CD4-positive, alpha-beta T cell (primary cell): Measurements from ENCODE around the gene HECTD4. TPM values are rescaled to one million over a fixed set of nuclear protein-coding genes. Genes with fewer than 3 reads are reported as not detected.

Experiments
- ATAC-seq: fragments of 200-7000 bp; cut with Tn5 transposase; one replicate; pipeline ENCODE4 v1.10.0; 2022; ENCODE audit warnings: mild to moderate bottlenecking; ENCODE audit not compliant: poor library complexity
- CTCF ChIA-PET: fragments of 350-600 bp; sonication (Branson Sonifier 250); formaldehyde crosslinking; loops from one replicate; lab custom pipeline; 2021; ENCODE audit warnings: antibody characterized with exemption, inconsistent platforms; lab: Charles Lee
- POLR2A ChIA-PET: fragments of 350-600 bp; sonication (Branson Sonifier 250); formaldehyde crosslinking; loops from one replicate; lab custom pipeline; 2021; ENCODE audit warnings: antibody characterized with exemption, inconsistent platforms; lab: Charles Lee
- DNase-seq, 14 experiments: peaks; one replicate each; pipeline ENCODE4 v3.0.0-alpha.2; 2013 to 2020; ENCODE audit warnings: mixed read lengths in 2 of 14
- H3K27ac ChIP-seq, 2 donors: one replicate each; pipeline versions ENCODE4 v1.5.1 to v1.7.0; 2013; ENCODE audit warnings: low read length in 2 of 2, low read depth in 1 of 2, mild to moderate bottlenecking in 1 of 2
- H3K27me3 ChIP-seq, 2 experiments: 1 replicate in 1 of 2; 2 replicates in 1 of 2; pipeline versions ENCODE4 v1.6.1 to v1.7.0; 2013; ENCODE audit warnings: low read length in 2 of 2, control low read depth in 1 of 2, mild to moderate bottlenecking in 1 of 2, moderate library complexity in 1 of 2; ENCODE audit not compliant: insufficient read depth in 2 of 2, control insufficient read depth in 1 of 2
- H3K36me3 ChIP-seq: one replicate; pipeline ENCODE4 v1.6.1; 2013; ENCODE audit warnings: low read length, control low read depth; ENCODE audit not compliant: insufficient read depth
- H3K4me1 ChIP-seq: one replicate; pipeline ENCODE4 v1.6.1; 2013; ENCODE audit warnings: low read length, control low read depth; ENCODE audit not compliant: insufficient read depth
- H3K4me3 ChIP-seq: one replicate; pipeline ENCODE4 v1.5.1; 2013; ENCODE audit warnings: mild to moderate bottlenecking, low read length, moderate library complexity
- H3K9me3 ChIP-seq, 2 experiments: 1 replicate in 1 of 2; 2 replicates in 1 of 2; pipeline versions ENCODE4 v1.6.1 to v1.7.0; 2013; ENCODE audit warnings: low read length in 2 of 2, mild to moderate bottlenecking in 2 of 2, control low read depth in 1 of 2, moderate library complexity in 1 of 2; ENCODE audit not compliant: control insufficient read depth in 1 of 2, insufficient read depth in 1 of 2
- H3K27ac Mint-ChIP-seq: one replicate; pipeline ENCODE4 v1.8.0; 2020; ENCODE audit warnings: mixed read lengths
- H3K27me3 Mint-ChIP-seq: one replicate; pipeline ENCODE4 v1.8.0; 2021; ENCODE audit warnings: mixed read lengths
- H3K36me3 Mint-ChIP-seq: one replicate; pipeline ENCODE4 v1.8.0; 2021; ENCODE audit warnings: low read depth, mixed read lengths
- H3K4me1 Mint-ChIP-seq: one replicate; pipeline ENCODE4 v1.8.0; 2021; ENCODE audit warnings: low read depth, mixed read lengths
- H3K4me3 Mint-ChIP-seq: one replicate; pipeline ENCODE4 v1.8.0; 2020; ENCODE audit warnings: mild to moderate bottlenecking, mixed read lengths
- H3K9me3 Mint-ChIP-seq: one replicate; pipeline ENCODE4 v1.8.0; 2020; ENCODE audit warnings: mixed read lengths
- intact Hi-C, 2 experiments: fragments of 100-400 bp; cut with DNase I in 1 of 2; cut with micrococcal nuclease in 1 of 2; formaldehyde crosslinking; loops; one replicate each; pipeline versions ENCODE4 v1.15.1 to v1.9.0; 2023 to 2025; cut with DNase I, micrococcal nuclease
- total RNA-seq, 174 experiments: library from RNA in 2 of 174; stranded (reverse) in 2 of 174; gene quantifications; one replicate each; pipeline ENCODE4 v1.2.3 and lab custom pipeline; 2021 to 2026
- TF ChIP-seq, protein P1 (sequence below): fragments of 200-600 bp; IDR thresholded peaks from one replicate; pipeline ENCODE4 v1.8.0; 2022; ENCODE audit warnings: antibody characterized with exemption, mild to moderate bottlenecking

The HECTD4 gene
- total RNA-seq, 2 experiments from 2014 or later, result 40.2 to 43.3 TPM

DNA sequence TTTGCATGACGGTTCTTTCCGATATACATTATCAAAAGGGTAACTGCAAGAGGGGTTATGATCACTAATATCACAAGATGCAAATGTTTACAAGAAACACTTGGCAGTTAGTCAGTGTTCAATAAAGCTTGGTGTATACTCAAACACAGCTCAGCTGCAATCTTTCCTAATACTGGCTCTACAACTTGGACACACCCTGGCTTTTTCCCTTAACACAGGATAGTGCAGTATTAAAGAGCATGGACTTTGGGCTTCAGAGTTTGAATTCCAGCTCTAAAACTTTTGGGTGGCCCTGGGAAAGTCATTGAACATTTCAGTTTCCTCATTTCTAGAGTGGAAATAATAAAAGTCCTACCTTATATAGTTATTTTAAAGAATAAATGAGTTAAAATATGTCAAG is 107.0 kb downstream of the HECTD4 start:
- peaks cover 28% of the 10 kb centered on the region for H3K36me3 ChIP-seq
- H3K27ac ChIP-seq, result no peak overlapping the region
- ATAC-seq (no peak), DNase-seq (no peak)
- ChIA-PET CTCF (no interaction called here), POLR2A (no interaction called here)
- intact Hi-C loops, result no loop called here
- Mint-ChIP-seq H3K27me3 (no peaks in the 10 kb centered on the region), H3K4me1 (no peaks in the 10 kb centered on the region), H3K9me3 (no peaks in the 10 kb centered on the region), H3K4me3 (no peak overlapping the region), H3K36me3 (peaks cover 80% of the 10 kb centered on the region), H3K27ac (no peak overlapping the region)
- no peak overlapping the region for H3K4me3 ChIP-seq
- TF ChIP-seq, protein P1, sequence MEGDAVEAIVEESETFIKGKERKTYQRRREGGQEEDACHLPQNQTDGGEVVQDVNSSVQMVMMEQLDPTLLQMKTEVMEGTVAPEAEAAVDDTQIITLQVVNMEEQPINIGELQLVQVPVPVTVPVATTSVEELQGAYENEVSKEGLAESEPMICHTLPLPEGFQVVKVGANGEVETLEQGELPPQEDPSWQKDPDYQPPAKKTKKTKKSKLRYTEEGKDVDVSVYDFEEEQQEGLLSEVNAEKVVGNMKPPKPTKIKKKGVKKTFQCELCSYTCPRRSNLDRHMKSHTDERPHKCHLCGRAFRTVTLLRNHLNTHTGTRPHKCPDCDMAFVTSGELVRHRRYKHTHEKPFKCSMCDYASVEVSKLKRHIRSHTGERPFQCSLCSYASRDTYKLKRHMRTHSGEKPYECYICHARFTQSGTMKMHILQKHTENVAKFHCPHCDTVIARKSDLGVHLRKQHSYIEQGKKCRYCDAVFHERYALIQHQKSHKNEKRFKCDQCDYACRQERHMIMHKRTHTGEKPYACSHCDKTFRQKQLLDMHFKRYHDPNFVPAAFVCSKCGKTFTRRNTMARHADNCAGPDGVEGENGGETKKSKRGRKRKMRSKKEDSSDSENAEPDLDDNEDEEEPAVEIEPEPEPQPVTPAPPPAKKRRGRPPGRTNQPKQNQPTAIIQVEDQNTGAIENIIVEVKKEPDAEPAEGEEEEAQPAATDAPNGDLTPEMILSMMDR, result no peak
- H3K4me1 ChIP-seq, result no peaks in the 10 kb centered on the region
- H3K9me3 ChIP-seq, result no peaks in the 10 kb centered on the region
- H3K27me3 ChIP-seq, result no peaks in the 10 kb centered on the region

- no peaks in the 10 kb centered on the region for H3K27me3 Mint-ChIP-seq
- H3K9me3 Mint-ChIP-seq, result no peaks in the 10 kb centered on the region
- Histone ChIP-seq H3K27me3 (no peaks in the 10 kb centered on the region), H3K4me1 (no peaks in the 10 kb centered on the region), H3K9me3 (no peaks in the 10 kb centered on the region), H3K27ac (no peak overlapping the region), H3K36me3 (peaks cover 54% of the 10 kb centered on the region), H3K4me3 (no peak overlapping the region)
- H3K4me1 Mint-ChIP-seq, result no peaks in the 10 kb centered on the region
- TF ChIP-seq, protein P1, result no peak
- ATAC-seq (no peak), DNase-seq (no peak)
- CTCF ChIA-PET, result no interaction called here
- H3K27ac Mint-ChIP-seq, result no peak overlapping the region
- intact Hi-C loops, result no loop called here
- POLR2A ChIA-PET, result no interaction called here
- H3K4me3 Mint-ChIP-seq, result no peak overlapping the region
- H3K36me3 Mint-ChIP-seq, result peaks cover 83% of the 10 kb centered on the region
Observed at GRCh38 chr12:112270673-112271072, 111.6 kb downstream of the HECTD4 start.

DNA sequence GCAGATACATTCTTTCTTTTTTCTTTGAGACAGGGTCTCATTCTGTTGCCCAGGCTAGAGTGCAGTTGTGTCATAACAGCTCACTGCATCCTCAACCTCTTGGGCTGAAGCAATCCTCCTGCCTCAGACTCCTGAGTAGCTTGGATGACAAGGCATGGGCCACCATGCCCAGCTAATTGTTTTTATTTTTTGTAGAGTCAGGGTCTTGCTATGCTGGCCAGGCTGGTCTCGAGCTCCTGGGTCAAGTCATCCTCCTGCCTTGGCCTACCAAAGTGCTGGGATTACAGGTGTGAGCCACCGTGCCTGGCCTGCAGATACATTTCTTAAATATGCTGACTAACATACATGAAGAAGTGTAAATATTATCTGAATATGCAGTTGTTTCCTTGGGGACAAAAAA is 115.8 kb downstream of the HECTD4 start:
- no peaks in the 10 kb centered on the region for H3K4me1 ChIP-seq
- no peak overlapping the region for H3K27ac ChIP-seq
- H3K36me3 ChIP-seq, result peaks cover 46% of the 10 kb centered on the region
- H3K9me3 ChIP-seq, result no peaks in the 10 kb centered on the region
- ChIA-PET CTCF (no interaction called here), POLR2A (no interaction called here)
- Mint-ChIP-seq H3K36me3 (peaks cover 73% of the 10 kb centered on the region), H3K27me3 (no peaks in the 10 kb centered on the region), H3K9me3 (no peaks in the 10 kb centered on the region), H3K4me3 (no peak overlapping the region), H3K4me1 (no peaks in the 10 kb centered on the region), H3K27ac (no peak overlapping the region)
- ATAC-seq, result no peak
- intact Hi-C loops, result no loop called here
- no peak overlapping the region for H3K4me3 ChIP-seq
- TF ChIP-seq, protein P1, result no peak
- no peaks in the 10 kb centered on the region for H3K27me3 ChIP-seq
- DNase-seq, result no peak
